Mesenchymal stem cell (in vitro differentiated cells and primary cell): ENCODE data around the gene GAL.

Experiments used
- DNase-seq: peaks from one replicate; pipeline ENCODE4 v3.0.0-alpha.2; 2013
- H2AFZ ChIP-seq: one replicate; pipeline ENCODE4 v1.6.1; 2013; ENCODE audit warnings: low read depth, mild to moderate bottlenecking, control low read depth, inconsistent platforms, low read length, moderate library complexity
- H2AK5ac ChIP-seq: 2 replicates; pipeline ENCODE4 v1.6.1; 2013; ENCODE audit warnings: low read length, moderate library complexity, mild to moderate bottlenecking, inconsistent platforms; ENCODE audit not compliant: severe bottlenecking
- H2BK120ac ChIP-seq: one replicate; pipeline ENCODE4 v1.6.1; 2013; ENCODE audit warnings: low read depth, mild to moderate bottlenecking, inconsistent platforms, low read length, moderate library complexity
- H2BK12ac ChIP-seq, 2 experiments: one replicate each; pipeline ENCODE4 v1.6.1; 2013; ENCODE audit warnings: inconsistent platforms in 2 of 2, low read length in 2 of 2, mild to moderate bottlenecking in 2 of 2, moderate library complexity in 2 of 2, control low read depth in 1 of 2
- H2BK15ac ChIP-seq: one replicate; pipeline ENCODE4 v1.6.1; 2013; ENCODE audit warnings: mild to moderate bottlenecking, low read depth, inconsistent platforms; ENCODE audit not compliant: poor library complexity, severe bottlenecking
- H2BK5ac ChIP-seq: 2 replicates; pipeline ENCODE4 v1.6.1; 2013; ENCODE audit warnings: low read depth, mild to moderate bottlenecking, low read length, control low read depth, inconsistent platforms; ENCODE audit not compliant: poor library complexity, severe bottlenecking
- H3K14ac ChIP-seq, 2 experiments: one replicate each; pipeline ENCODE4 v1.6.1; 2013; ENCODE audit warnings: inconsistent platforms in 2 of 2, low read length in 2 of 2, control low read depth in 1 of 2, mild to moderate bottlenecking in 1 of 2, moderate library complexity in 1 of 2
- H3K18ac ChIP-seq, 2 experiments: one replicate each; pipeline ENCODE4 v1.6.1; 2013; ENCODE audit warnings: inconsistent platforms in 2 of 2, low read length in 2 of 2, control low read depth in 1 of 2, low read depth in 1 of 2, mild to moderate bottlenecking in 1 of 2
- H3K23ac ChIP-seq, 2 experiments: one replicate each; pipeline ENCODE4 v1.6.1; 2013; ENCODE audit warnings: inconsistent platforms in 2 of 2, low read length in 2 of 2, mild to moderate bottlenecking in 2 of 2, moderate library complexity in 2 of 2, control low read depth in 1 of 2
- H3K27ac ChIP-seq: 2 replicates; pipeline ENCODE4 v1.5.1; 2013; ENCODE audit warnings: mild to moderate bottlenecking, moderate library complexity, low read length, control low read depth, inconsistent platforms; ENCODE audit not compliant: poor library complexity, severe bottlenecking
- H3K27me3 ChIP-seq, 2 experiments: 2 replicates each; pipeline versions ENCODE4 v1.6.1 to v1.7.0; 2013; ENCODE audit warnings: low read length in 2 of 2, mild to moderate bottlenecking in 2 of 2, moderate library complexity in 2 of 2, control low read depth in 1 of 2, inconsistent platforms in 1 of 2; ENCODE audit not compliant: control insufficient read depth in 1 of 2, insufficient read depth in 1 of 2
- H3K36me3 ChIP-seq, 2 experiments: 2 replicates each; pipeline versions ENCODE4 v1.6.1 to v1.7.0; 2013; ENCODE audit warnings: low read length in 2 of 2, control low read depth in 1 of 2, inconsistent platforms in 1 of 2, low read depth in 1 of 2, mild to moderate bottlenecking in 1 of 2; ENCODE audit not compliant: insufficient read depth in 2 of 2, control insufficient read depth in 1 of 2
- H3K4ac ChIP-seq, 2 experiments: one replicate each; pipeline ENCODE4 v1.6.1; 2013; ENCODE audit warnings: inconsistent platforms in 2 of 2, low read length in 2 of 2, mild to moderate bottlenecking in 2 of 2, moderate library complexity in 2 of 2, control low read depth in 1 of 2, low read depth in 1 of 2
- H3K4me1 ChIP-seq: 2 replicates; pipeline ENCODE4 v1.6.1; 2013; ENCODE audit warnings: low read depth, low read length, control low read depth; ENCODE audit not compliant: control insufficient read depth, insufficient read depth
- H3K4me2 ChIP-seq: 2 replicates; pipeline ENCODE4 v1.6.1; 2013; ENCODE audit warnings: low read length, mild to moderate bottlenecking, inconsistent platforms; ENCODE audit not compliant: poor library complexity, severe bottlenecking
- H3K4me3 ChIP-seq, 2 experiments: 2 replicates each; pipeline versions ENCODE4 v1.5.1 to v1.7.0; 2013; ENCODE audit warnings: low read length in 2 of 2, mild to moderate bottlenecking in 2 of 2, control low read depth in 1 of 2, low read depth in 1 of 2; ENCODE audit not compliant: insufficient read depth in 1 of 2
- H3K79me1 ChIP-seq: replicated peaks from 2 replicates; pipeline ENCODE4 v1.6.1; 2013; ENCODE audit warnings: mild to moderate bottlenecking, control low read depth, low read length, inconsistent platforms; ENCODE audit not compliant: poor library complexity, severe bottlenecking
- H3K9ac ChIP-seq: 2 replicates; pipeline ENCODE4 v1.7.0; 2013; ENCODE audit warnings: mild to moderate bottlenecking, low read length, moderate library complexity
- H3K9me3 ChIP-seq: 2 replicates; pipeline ENCODE4 v1.7.0; 2013; ENCODE audit warnings: mild to moderate bottlenecking, low read length; ENCODE audit not compliant: control insufficient read depth
- H4K8ac ChIP-seq: one replicate; pipeline ENCODE4 v1.6.1; 2013; ENCODE audit warnings: inconsistent platforms, mild to moderate bottlenecking, low read length, moderate library complexity
- H4K91ac ChIP-seq: one replicate; pipeline ENCODE4 v1.6.1; 2013; ENCODE audit warnings: mild to moderate bottlenecking, low read length, inconsistent platforms
- WGBS: methylation state at CpG from one replicate; pipeline ENCODE4 v1.1.7; 2013; ENCODE audit warnings: mixed read lengths; 5-methylcytosine and 5-hydroxymethylcytosine counted together

The GAL gene

DNA sequence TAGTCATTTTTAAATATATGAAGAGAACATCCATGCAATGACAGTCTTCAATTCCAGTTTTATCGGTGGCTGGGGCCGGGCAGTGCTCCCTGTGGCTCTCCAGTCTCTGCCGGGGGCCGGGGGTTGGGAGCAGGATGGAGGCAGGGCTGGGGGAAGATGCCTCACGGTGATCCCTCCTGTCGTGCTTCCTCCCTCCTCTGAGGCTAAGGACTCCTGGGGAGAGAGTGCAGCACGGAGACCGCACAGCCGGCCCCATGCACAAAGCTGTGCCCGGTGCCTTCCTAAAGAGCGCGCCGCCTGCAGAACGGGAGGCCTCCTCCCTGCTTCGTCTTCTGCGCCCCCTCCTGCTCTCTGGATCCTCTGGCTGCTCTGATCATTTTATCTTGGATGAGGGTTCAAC is 20.5 kb downstream of the GAL start:
- no peak overlapping the region for H3K27ac ChIP-seq
- no peak overlapping the region for H3K9ac ChIP-seq
- H3K4me2 ChIP-seq, result peak overlapping the region; percentile 68
- H2BK5ac ChIP-seq, result no peak overlapping the region
- H4K91ac ChIP-seq, result no peak overlapping the region
- H3K27me3 ChIP-seq, result peaks cover 30 to 85% of the 10 kb centered on the region in 2 experiments
- peaks cover under 1% of the 10 kb centered on the region for H3K9me3 ChIP-seq
- DNase-seq, result no peak
- no peak overlapping the region for H2AK5ac ChIP-seq
- peaks cover 8% of the 10 kb centered on the region for H3K4me1 ChIP-seq
- no peak overlapping the region for H2BK120ac ChIP-seq
- 44% methylated on average over 16 of the region's 16 CpGs for WGBS
- H2BK12ac ChIP-seq, result no peak overlapping the region
- H3K4ac ChIP-seq, result no peak overlapping the region
- H3K18ac ChIP-seq, result no peak overlapping the region
- H3K79me1 ChIP-seq, result no peaks in the 10 kb centered on the region
- no peaks in the 10 kb centered on the region for H3K36me3 ChIP-seq
- no peak overlapping the region for H2AFZ ChIP-seq
- H4K8ac ChIP-seq, result no peak overlapping the region
- H3K23ac ChIP-seq, result no peak overlapping the region
- no peak overlapping the region for H2BK15ac ChIP-seq
- no peak overlapping the region for H3K14ac ChIP-seq
- H3K4me3 ChIP-seq, result peak overlapping the region in 1 of 2 experiments; percentile 18

DNA sequence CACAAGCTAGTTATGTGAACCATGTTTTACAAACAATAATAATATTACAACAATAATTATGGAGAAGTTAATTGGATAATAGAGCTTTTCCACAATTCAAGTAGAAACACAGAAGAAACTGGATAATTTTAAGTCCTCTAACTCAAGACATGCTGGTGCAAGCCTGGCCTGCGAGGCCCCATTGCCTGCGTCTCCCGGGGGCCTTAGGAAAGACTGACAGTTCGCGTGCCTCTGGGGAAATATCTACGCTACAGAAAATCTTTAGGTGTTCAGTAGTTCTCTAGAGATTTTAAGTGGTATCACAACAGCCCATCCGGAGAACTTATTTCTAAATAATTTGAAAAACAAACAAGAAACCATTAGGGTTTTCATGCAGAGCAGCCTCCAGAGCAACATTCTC is 23.2 kb downstream of the GAL start:
- Histone ChIP-seq H3K9ac (no peak overlapping the region), H4K8ac (no peak overlapping the region), H2BK120ac (no peak overlapping the region), H3K36me3 (no peaks in the 10 kb centered on the region), H3K9me3 (no peaks in the 10 kb centered on the region), H2BK5ac (no peak overlapping the region), H3K4me3 (no peak overlapping the region), H3K79me1 (no peaks in the 10 kb centered on the region), H3K27me3 (peaks cover 52 to 92% of the 10 kb centered on the region in 2 experiments), H3K4me2 (no peak overlapping the region), H3K4me1 (peaks cover 8% of the 10 kb centered on the region), H3K18ac (no peak overlapping the region), H4K91ac (no peak overlapping the region), H3K4ac (no peak overlapping the region), H3K23ac (no peak overlapping the region), H2BK15ac (no peak overlapping the region), H2BK12ac (no peak overlapping the region), H2AFZ (no peak overlapping the region), H2AK5ac (no peak overlapping the region), H3K27ac (no peak overlapping the region), H3K14ac (no peak overlapping the region)
- WGBS, result 92% methylated on average over 7 of the region's 7 CpGs
- DNase-seq, result no peak

DNA sequence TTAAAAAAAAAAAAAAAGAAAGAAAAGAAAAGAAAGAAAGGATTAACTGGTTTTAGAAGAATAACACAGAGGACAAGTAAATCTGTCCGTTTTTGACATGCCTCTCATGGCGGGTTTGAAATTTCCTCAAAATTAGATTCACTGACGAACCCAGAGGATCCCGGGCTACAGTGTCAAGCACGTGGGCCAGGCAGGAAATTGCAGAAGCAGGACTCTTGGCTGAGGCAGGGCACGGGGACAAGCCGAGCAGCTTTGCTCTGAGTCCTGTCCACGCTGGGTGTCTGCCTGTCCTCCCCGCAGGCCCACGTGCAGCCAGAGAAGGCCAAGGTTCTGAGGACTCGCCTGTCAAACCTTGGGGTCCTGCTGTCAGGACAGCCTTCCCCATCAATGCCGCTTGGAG is 24.7 kb downstream of the GAL start:
- H3K4me3 ChIP-seq, result peak overlapping the region in 1 of 2 experiments; percentile 33
- no peak overlapping the region for H2BK12ac ChIP-seq
- peak overlapping the region in 1 of 2 experiments; percentile 9 for H3K23ac ChIP-seq
- no peak overlapping the region for H2BK120ac ChIP-seq
- H3K79me1 ChIP-seq, result no peaks in the 10 kb centered on the region
- no peak overlapping the region for H2AK5ac ChIP-seq
- peaks cover 56 to 92% of the 10 kb centered on the region in 2 experiments for H3K27me3 ChIP-seq
- H3K27ac ChIP-seq, result no peak overlapping the region
- no peak for DNase-seq
- no peak overlapping the region for H3K9ac ChIP-seq
- no peaks in the 10 kb centered on the region for H3K36me3 ChIP-seq
- H2BK5ac ChIP-seq, result no peak overlapping the region
- no peak overlapping the region for H3K4ac ChIP-seq
- H2BK15ac ChIP-seq, result no peak overlapping the region
- H3K18ac ChIP-seq, result no peak overlapping the region
- H3K4me2 ChIP-seq, result no peak overlapping the region
- H4K91ac ChIP-seq, result no peak overlapping the region
- H3K9me3 ChIP-seq, result no peaks in the 10 kb centered on the region
- H3K4me1 ChIP-seq, result peaks cover 9% of the 10 kb centered on the region
- no peak overlapping the region for H4K8ac ChIP-seq
- H3K14ac ChIP-seq, result no peak overlapping the region
- 86% methylated on average over 12 of the region's 12 CpGs for WGBS
- H2AFZ ChIP-seq, result no peak overlapping the region

DNA sequence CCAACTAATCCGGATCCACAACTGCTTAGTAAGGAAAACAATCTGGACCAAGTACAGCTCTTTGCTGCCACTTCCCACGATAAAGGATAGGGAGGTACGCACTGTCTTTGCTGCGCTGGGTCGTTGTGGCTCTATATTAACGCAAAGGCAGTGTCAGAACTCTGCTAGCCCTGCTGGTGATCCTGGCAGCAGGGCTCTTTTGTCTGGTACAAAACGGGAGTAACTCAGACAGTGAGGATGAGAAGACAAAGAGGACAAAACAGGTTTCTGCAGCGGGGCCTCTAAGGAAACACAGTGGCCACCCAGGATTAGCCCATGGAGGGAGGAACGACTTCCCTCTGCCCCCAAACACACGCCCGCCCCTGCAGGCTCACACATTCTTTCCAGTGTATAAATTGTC is 26.1 kb downstream of the GAL start:
- Histone ChIP-seq H2BK5ac (no peak overlapping the region), H3K27ac (no peak overlapping the region), H3K18ac (no peak overlapping the region), H3K27me3 (peaks cover 58 to 92% of the 10 kb centered on the region in 2 experiments), H3K23ac (no peak overlapping the region), H3K14ac (no peak overlapping the region), H2BK12ac (no peak overlapping the region), H4K91ac (no peak overlapping the region), H4K8ac (no peak overlapping the region), H3K4ac (no peak overlapping the region), H2AFZ (no peak overlapping the region), H3K4me3 (no peak overlapping the region), H2BK15ac (no peak overlapping the region), H3K4me1 (peaks cover 4% of the 10 kb centered on the region), H3K9me3 (no peaks in the 10 kb centered on the region), H2BK120ac (no peak overlapping the region), H3K36me3 (no peaks in the 10 kb centered on the region), H3K79me1 (no peaks in the 10 kb centered on the region), H3K9ac (no peak overlapping the region), H3K4me2 (no peak overlapping the region), H2AK5ac (no peak overlapping the region)
- WGBS, result 89% methylated on average over 11 of the region's 11 CpGs
- DNase-seq, result no peak
